Ovary (tissue), 3 donors: ENCODE results near the gene TIMM10.

Experiments
- EP300 ChIP-seq: sonication (generic); formaldehyde crosslinking; IDR thresholded peaks from one replicate; pipeline ENCODE4 v1.6.1; 2017; ENCODE audit warnings: antibody characterized with exemption
- TF ChIP-seq, protein P1 (sequence below), 3 donors: fragments of 450-650 bp in 2 of 3; fragments of 200-600 bp in 1 of 3; IDR thresholded peaks; one replicate each; pipeline versions ENCODE4 v1.5.1 to v1.8.0; 2016 to 2022; ENCODE audit warnings: antibody characterized with exemption in 3 of 3, mild to moderate bottlenecking in 1 of 3
- donor health status: DM: no; HTN: no; CAD: no.

DNA sequence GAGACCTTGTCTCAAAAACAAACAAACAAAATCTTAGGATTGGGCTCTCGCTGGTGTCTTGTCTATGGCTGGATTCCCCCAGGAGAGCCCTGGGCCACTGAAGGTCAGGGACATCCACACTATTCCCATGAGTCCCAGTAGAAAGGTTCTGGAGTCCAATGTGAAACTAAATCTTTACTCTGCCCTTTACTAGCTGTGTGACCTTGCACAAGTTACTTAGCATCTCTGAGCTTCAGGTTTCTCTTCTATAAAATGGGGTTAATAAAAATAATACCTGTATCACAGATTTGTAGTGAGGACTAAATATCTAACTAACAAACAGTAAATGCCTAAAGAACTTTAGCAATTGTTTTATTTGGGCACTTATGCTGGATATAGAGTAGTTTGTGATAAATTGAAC, 24.0 kb downstream of the TIMM10 start:
- TF ChIP-seq, protein P1, sequence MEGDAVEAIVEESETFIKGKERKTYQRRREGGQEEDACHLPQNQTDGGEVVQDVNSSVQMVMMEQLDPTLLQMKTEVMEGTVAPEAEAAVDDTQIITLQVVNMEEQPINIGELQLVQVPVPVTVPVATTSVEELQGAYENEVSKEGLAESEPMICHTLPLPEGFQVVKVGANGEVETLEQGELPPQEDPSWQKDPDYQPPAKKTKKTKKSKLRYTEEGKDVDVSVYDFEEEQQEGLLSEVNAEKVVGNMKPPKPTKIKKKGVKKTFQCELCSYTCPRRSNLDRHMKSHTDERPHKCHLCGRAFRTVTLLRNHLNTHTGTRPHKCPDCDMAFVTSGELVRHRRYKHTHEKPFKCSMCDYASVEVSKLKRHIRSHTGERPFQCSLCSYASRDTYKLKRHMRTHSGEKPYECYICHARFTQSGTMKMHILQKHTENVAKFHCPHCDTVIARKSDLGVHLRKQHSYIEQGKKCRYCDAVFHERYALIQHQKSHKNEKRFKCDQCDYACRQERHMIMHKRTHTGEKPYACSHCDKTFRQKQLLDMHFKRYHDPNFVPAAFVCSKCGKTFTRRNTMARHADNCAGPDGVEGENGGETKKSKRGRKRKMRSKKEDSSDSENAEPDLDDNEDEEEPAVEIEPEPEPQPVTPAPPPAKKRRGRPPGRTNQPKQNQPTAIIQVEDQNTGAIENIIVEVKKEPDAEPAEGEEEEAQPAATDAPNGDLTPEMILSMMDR (IDR thresholded peaks at IDR 0.05), result no peak
- no peak for TF ChIP-seq EP300
